HL-60/S4 treated with phorbol 12-myristate 13-acetate at 8.2 ng/mL for 4 days and 3 days (cell line): ENCODE results near the gene BBS1.
"Not testable (repeated sequence)": the region's sequence is repeated elsewhere in the genome, so short reads cannot be mapped to it uniquely, and the experiment has no call there.

Experiments
- in situ Hi-C: fragments of 300-500 bp; cut with MboI; formaldehyde crosslinking; loops from 2 replicates; pipeline ENCODE4 v1.15.0; 2022; ENCODE audit warnings: low sequenced_read_pairs

BBS1 gene

GRCh38 chr11:66569076-66569475 is 58.6 kb downstream of the BBS1 start:
- in situ Hi-C loops = no loop called here

DNA sequence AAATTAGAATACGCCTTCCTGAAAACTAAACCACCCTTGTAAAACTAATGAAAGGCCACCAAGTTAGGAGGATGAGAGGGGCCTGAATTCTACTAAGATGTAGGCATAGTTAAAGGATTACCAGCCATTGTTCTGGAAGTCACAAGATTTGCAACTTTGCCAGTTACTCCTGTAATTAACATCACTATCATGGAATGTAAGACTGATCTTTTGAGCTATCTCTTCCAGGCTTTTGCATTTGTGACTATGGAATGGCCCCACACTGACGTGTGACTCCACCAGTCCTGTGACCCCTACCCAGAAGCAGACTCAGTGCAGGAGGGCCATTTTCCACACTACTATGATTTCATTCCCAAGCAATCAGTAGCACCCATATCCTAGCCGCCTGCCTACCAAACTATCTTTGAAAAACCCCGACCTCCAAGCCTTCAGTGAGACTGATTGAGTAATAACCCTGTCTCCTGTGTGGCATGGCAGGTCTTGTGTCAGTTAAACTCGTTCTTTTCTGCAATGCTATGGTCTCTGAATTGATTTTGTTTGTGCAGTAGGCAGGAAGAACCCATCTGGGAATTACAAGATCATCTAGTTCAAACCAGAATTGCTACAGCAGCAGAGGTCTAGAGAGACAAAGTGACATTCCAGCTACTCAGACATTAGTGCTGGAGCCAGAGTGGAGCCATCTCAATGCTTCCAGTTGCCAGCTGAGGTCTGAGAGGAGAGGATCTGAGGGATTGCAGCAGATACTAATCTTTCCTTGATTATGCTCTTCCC is 59.8 kb downstream of the BBS1 start:
- in situ Hi-C loops = no loop called here

DNA sequence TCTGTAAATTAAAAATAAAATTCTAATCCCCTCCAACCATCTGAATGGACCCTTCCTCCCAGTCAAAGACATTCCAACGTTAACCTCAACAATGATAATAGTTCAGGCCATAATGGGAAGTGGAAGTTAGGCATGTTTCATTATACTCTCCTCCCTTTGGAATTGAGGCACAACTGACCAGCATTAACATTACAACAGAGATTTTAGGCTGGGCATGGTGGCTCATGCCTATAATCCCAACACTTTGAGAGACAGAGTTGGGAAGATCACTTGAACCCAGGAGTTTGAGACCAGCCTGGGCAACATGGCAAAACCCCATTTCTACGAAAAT is 60.4 kb downstream of the BBS1 start:
- in situ Hi-C loops = no loop called here

DNA sequence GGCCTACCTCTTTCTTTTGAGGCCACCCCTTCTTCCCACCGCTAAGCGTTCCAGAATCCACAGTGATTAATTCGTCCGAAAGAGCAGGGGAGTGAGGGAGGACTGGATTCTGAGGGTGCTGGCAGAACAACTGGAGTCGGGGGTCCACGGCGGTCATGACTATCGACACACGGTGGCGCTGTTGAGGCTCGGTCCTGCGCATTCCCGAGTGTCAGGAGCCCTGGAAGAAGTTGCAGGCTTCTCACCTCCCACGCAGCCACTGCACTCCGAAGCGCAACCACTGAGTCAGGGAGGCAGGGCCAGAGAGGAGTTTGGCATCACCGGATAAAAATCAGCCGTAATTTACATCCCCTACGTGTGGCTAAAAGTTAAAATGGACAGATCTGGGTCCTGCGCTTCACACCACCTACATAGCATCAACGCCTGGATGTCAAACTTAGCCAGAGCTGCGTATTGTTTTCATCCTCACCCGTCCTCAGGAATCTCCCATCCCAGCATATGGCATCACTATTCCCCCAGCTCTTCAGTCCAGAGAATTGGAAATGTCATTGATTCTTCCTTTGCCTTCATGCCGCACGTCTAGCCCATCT is 68.7 kb downstream of the BBS1 start:
- in situ Hi-C loops = no loop called here

DNA sequence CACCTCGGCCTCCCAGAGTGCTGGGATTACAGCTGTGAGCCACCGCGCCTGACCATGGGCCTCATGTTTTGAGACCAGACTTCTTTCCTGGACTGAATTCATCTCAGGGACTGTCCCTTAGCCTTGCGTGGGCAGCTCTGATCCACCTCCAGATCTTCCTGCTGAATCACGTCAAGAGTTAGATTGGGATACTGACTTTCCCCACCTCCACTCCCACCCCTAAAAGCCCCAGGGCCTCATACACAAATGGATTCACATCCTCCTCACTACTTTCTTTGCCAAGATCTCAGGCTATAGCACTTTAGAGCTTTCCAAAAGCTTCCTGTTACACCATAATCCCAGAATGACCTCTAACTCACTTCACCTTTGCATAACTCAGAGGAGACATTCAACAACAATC is 70.4 kb downstream of the BBS1 start:
- in situ Hi-C loops = no loop called here

- in situ Hi-C loops = no loop called here
Measured at GRCh38 chr11:66581261-66581660, 70.8 kb downstream of the BBS1 start.

- in situ Hi-C loops = not testable (repeated sequence)
Measured at GRCh38 chr11:66582565-66583147, 72.2 kb downstream of the BBS1 start.
